T-helper 2 cell treated with Interferon-gamma antibody and Interleukin-4, amounts not matched to agents 100 ng/mL and 5 ng/mL, for 36 hours (primary cell): Measurements from ENCODE around the gene INHBE. TPM values are rescaled to one million over a fixed set of nuclear protein-coding genes. Genes with fewer than 3 reads are reported as not detected.
"Not testable (repeated sequence)": the region's sequence is repeated elsewhere in the genome, so short reads cannot be mapped to it uniquely, and the experiment has no call there.

ENCODE experiments used
- intact Hi-C: fragments of 100-400 bp; cut with micrococcal nuclease; formaldehyde crosslinking; loops from one replicate; pipeline ENCODE4 v1.15.1; 2023
- total RNA-seq: library from RNA; stranded (reverse); gene quantifications from 2 replicates; pipeline ENCODE4 v1.2.3, GENCODE V29; 2022

Gene INHBE
- total RNA-seq, 1 donor from 2014 or later: not detected

DNA sequence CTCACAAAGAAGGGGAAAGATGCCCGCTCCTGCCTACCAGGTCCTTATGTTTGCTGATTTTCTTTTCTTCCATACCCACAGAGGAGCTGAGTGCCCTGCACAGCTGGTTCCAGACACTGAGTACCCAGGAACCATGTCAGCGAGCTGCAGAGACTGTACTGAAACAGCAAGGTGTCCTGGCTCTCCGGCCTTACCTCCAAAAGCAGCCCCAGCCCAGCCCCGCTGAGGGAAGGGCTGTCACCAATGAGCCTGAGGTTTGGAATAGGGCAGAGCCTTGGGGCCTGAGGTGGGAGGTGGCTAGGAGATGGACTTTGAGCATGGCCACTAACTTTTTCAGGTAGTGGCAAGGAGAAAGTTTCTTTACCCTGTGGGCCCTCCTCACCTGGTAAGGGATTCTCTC is 35.0 kb downstream of the INHBE start:
- intact Hi-C loops: no loop called here

- intact Hi-C loops: no loop called here
Observed at GRCh38 chr12:57491393-57492280, 36.5 kb downstream of the INHBE start.

DNA sequence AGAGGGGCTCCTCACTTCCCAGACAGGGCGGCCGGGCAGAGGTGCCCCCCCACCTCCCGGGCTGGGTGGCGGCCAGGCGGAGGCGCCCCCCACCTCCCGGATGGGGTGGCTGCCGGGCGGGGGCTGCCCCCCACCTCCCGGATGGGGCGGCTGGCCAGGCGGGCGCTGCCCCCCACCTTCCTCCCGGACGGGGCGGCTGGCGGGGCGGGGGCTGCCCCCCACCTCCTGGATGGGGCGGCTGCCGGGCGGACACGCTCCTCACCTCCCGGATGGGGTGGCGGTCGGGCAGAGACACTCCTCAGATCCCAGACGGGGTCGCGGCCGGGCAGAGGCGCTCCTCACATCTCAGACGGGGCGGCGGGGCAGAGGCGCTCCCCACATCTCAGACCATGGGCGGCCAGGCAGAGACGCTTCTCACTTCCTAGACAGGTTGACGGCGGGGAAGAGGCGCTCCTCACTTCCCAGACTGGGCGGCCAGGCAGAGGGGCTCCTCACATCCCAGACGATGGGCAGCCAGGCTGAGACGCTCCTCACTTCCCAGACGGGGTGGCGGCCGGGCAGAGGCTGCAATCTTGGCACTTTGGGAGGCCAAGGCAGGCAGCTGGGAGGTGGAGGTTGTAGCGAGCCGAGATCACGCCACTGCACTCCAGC is 40.1 kb downstream of the INHBE start:
- intact Hi-C loops: not testable (repeated sequence)

DNA sequence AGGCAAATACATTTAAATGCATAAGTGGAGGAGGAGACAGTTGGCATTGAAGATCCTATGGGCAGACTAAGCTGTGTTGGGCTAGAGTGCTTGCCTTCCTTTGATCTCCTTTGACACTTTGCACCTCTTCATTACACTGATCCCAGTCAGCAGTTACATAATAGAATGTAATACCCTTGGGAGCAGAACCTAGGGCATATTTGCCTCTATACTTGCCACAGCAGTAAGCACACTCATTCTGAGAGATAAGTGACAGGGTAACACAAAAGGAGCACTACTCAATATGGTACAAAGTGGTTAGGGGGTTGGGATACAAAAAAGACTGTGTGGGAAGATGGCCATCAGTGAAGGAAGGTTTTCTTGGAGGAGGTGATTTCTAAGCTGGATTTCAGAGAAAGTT is 41.7 kb downstream of the INHBE start:
- intact Hi-C loops: no loop called here

DNA sequence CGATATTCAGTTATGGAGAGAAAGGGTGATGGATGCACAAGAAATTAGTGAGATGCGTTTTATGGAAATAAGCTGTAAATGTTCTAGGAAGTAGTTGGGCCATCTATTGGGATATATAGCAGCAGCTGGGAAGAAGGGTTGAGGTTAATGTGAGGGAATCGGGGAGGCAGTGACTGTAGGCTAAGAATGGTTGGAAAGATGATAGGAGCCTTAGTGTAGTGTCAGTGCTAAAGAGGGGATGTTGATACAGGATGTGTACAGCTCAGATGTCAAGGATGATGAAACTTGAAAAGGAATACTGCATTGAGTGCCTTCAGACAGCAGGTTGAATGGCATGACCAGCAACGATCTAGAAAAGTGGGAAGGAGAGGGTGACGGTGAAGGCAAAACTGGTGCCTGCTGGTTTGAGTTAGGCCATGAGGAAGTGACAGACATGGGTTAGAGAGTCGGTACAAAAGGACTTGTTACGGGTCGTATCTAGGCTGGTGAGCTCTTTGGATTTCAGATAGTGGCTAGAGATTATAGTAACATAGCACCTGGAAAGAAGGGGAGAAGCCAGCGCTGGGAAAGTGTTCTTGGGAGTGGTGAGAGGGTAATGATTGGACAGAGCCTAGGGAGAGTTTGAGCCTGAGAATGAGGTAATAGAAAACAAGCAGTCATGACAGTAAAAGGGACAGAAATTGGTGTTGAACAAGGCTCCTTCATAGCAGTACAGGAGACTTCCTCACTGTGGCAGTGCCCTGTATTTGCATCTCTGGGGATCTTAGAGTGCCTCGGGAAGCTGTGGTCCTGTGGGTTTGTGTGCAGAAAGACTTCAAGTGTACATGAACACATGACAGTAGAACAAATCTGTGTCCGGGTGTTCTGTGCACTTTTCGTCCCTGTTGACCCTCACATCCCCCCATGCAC is 42.4 kb downstream of the INHBE start:
- intact Hi-C loops: no loop called here

GRCh38 chr12:57498132-57498502 is 43.0 kb downstream of the INHBE start:
- intact Hi-C loops: no loop called here

DNA sequence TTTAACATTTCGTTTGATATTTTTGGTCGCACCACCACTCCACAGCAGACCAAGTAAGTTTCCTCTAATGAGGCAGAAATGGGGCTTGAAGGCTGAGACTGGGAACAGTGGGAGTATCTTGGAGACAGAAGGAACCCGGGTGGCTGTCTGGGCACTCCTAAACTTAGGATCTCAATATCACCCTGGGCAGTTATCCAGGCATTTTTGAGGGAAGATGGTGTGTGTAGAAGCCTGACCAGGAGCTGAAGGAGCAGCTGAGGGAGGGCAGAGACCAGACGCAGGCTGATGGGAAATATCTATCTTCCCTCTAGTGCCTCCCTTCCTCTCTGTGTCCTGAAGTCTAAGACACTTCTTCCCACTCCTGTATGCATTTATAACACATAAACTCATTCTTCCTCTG is 43.5 kb downstream of the INHBE start:
- intact Hi-C loops: no loop called here

DNA sequence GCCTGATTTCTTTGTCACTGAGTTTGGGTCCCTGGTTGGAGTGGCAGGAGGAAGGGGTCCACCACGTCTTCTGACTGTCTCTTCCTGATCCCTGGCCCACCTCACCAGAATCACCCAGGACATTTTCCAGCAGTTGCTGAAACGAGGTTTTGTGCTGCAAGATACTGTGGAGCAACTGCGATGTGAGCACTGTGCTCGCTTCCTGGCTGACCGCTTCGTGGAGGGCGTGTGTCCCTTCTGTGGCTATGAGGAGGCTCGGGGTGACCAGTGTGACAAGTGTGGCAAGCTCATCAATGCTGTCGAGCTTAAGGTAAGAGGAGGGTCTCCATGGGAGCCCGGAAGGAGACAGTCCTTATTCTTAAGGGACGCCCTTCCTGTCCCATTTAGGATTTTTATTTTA is 45.1 kb downstream of the INHBE start:
- intact Hi-C loops: no loop called here

DNA sequence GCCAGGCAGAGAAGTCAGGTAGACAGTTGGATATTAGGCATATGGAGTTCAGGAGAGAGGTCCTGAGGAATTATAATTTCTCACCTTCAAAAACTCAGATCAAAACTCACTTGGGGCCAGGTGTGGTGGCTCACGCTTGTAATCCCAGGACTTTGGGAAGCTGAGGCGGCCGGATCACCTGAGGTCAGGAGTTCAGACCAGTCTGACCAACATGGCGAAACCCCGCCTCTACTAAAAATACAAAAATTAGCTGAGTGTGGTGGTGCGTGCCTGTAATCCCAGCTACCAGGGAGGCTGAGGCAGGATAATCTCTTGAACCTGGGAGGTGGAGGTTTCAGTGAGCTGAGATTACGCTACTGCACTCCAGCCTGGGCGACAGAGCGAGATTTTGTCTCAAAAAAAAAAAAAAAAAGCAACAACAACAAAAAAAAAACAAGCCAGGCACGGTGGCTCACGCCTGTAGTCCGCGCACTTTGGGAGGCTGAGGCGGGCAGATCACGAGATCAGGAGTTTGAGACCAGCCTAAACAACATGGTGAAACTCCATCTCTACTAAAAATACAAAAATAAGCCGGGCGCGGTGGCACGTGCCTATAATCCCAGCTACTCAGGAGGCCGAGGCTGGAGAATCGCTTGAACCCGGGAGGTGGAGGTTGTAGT is 47.3 kb downstream of the INHBE start:
- intact Hi-C loops: not testable (repeated sequence)

GRCh38 chr12:57506541-57506940 is 51.4 kb downstream of the INHBE start:
- intact Hi-C loops: not testable (repeated sequence)

Other genes with a start within 250 kb of the INHBE start
- 0.43 and 1.0 TPM in 2 replicates for gene NXPH4, start 238.5 kb upstream of the INHBE start, total RNA-seq
- 176 and 178 TPM in 2 replicates for gene SHMT2, start 225.6 kb upstream of the INHBE start, total RNA-seq
- 8.8 and 9.1 TPM in 2 replicates for gene STAC3, start 204.1 kb upstream of the INHBE start, total RNA-seq
- gene R3HDM2, start 24.3 kb upstream of the INHBE start, total RNA-seq: 65.1 and 67.2 TPM in 2 replicates
- gene INHBC, start 20.5 kb upstream of the INHBE start, total RNA-seq: not detected in 2 replicates
- 1.8 and 2.2 TPM in 2 replicates for gene GLI1, start 4.5 kb downstream of the INHBE start, total RNA-seq
- 171 and 172 TPM in 2 replicates for gene ARHGAP9, start 24.6 kb downstream of the INHBE start, total RNA-seq
- gene MARS1, start 32.8 kb downstream of the INHBE start, total RNA-seq: 189 and 195 TPM in 2 replicates
- gene DDIT3, start 65.2 kb downstream of the INHBE start, total RNA-seq: 9.9 and 10.7 TPM in 2 replicates
- gene MBD6, start 67.5 kb downstream of the INHBE start, total RNA-seq: 75.0 and 78.0 TPM in 2 replicates
- 85.7 and 88.4 TPM in 2 replicates for gene DCTN2, start 91.9 kb downstream of the INHBE start, total RNA-seq
- gene KIF5A, start 94.7 kb downstream of the INHBE start, total RNA-seq: 1.3 and 1.6 TPM in 2 replicates
- 19.7 and 22.8 TPM in 2 replicates for gene PIP4K2C, start 135.9 kb downstream of the INHBE start, total RNA-seq
- gene DTX3, start 149.5 kb downstream of the INHBE start, total RNA-seq: 18.1 and 19.1 TPM in 2 replicates
- 0.48 and 1.0 TPM in 2 replicates for gene ARHGEF25, start 156.1 kb downstream of the INHBE start, total RNA-seq
- 1.5 and 1.9 TPM in 2 replicates for gene B4GALNT1, start 177.9 kb downstream of the INHBE start, total RNA-seq
- 137 and 138 TPM in 2 replicates for gene OS9, start 238.8 kb downstream of the INHBE start, total RNA-seq